Measurements from ENCODE around the gene POLE3.
"Not testable (repeated sequence)": the region's sequence is repeated elsewhere in the genome, so short reads cannot be mapped to it uniquely, and the experiment has no call there.

The POLE3 gene, protein sequence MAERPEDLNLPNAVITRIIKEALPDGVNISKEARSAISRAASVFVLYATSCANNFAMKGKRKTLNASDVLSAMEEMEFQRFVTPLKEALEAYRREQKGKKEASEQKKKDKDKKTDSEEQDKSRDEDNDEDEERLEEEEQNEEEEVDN

GRCh38 chr9:113410207-113410864 lies at the start of gene POLE3, which contains the start of gene C9orf43:
Gene POLE3, minus strand, starts transcription at chr9:113410675. Its CDS starts 382 bp downstream, at chr9:113410293.
Gene C9orf43, plus strand, starts transcription at chr9:113410747. Its CDS starts 2,747 bp downstream, at chr9:113413494.
- peak; percentile 95 for DNase-seq (ENCODE audit: low spot score)

GRCh38 chr9:113456235-113456634 lies 45.8 kb upstream of the POLE3 start:
- DNase-seq (ENCODE audit: low spot score): no peak

DNA sequence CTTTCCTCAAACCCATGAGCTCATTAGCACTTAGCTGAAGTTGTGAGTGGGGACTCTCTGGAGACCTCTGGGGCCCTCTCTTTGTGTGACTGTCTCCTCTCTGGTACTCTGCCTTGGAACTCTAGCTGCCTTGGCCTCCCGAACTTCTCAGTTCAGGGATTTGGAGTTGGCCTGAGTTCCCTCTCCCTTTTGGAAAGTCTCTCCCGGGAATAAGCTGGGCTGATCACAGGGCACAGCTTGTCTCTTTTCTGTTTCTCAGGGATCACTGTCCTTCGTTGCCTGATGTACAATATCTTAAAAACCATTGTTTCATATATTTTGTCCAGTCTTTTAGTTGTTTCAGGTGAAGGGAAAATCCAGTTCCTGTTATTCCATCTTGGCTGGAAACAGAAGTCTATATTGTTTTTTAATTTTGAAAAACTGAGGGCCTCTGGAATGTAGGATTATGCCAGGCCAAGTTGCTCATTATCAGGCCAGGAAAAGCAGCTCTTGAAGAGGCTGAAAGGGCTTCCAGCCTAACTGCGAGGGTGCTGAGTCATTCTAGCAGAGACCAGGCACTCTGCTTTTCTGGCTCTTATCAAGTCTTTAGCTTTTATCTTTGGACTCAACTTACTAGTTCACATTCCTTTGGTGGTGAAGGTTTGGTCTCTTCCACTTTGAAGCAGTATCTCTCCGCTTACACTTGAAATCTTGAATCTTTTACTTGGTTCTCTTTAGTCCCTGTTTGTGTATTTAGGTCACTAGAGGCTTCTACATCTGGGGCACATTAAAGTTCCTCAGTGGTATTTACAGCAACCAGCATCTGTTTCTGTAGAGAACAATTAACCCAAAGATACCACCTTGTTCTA lies 44.7 kb upstream of the POLE3 start:
- peak; percentile 90 for DNase-seq (ENCODE audit: low spot score)

DNA sequence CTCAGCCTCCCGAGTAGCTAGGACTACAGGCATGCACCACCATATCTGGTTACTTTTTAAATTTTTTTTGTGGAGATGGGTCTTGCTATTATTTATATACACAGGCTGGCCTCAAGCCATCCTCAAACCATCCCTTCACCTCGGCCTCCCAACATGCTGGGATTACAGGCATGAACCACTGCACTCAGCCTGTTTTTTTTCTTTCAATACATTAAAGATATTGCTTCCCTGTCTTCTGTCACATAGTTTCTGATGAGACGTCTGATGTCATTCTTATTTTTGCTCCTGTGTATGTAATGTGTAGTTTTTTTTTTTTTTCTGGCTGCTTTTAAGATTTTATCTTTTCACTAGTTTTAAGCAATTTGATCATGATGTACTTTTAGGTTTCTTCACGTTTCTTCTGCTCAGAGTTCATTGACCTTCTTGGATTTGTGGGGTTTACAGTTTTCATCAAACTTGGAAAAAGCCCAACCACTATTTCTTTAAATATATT lies 41.7 kb upstream of the POLE3 start:
- DNase-seq (ENCODE audit: low spot score): no peak

DNA sequence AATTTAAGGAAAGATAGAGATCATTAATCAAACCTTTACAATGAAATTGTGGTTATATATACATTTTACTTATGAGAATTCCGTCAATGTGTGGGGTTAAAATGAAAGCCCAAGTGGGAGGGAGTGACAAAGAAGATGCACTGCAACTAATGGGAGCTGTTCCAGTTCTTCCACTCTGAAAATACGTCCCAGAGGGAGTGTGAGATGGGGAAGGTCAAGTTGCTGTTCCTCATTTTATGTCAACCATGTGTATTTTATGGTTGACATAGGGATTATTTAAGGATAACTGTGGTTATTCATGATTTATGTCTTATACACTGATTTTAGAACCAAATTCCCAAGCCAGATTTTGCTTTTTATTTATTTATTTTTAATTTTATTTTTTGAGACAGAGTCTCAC lies 38.9 kb upstream of the POLE3 start:
- DNase-seq (ENCODE audit: low spot score): no peak

- peak; percentile 76 for DNase-seq (ENCODE audit: low spot score)
Observed at GRCh38 chr9:113446323-113446740, 35.9 kb upstream of the POLE3 start.

GRCh38 chr9:113444736-113445135 lies 34.3 kb upstream of the POLE3 start:
- no peak for DNase-seq (ENCODE audit: low spot score)

GRCh38 chr9:113437716-113438115 lies 27.2 kb upstream of the POLE3 start:
- DNase-seq (ENCODE audit: low spot score): not testable (repeated sequence)

- DNase-seq (ENCODE audit: low spot score): no peak
Observed at GRCh38 chr9:113436728-113437515, 26.4 kb upstream of the POLE3 start.

DNA sequence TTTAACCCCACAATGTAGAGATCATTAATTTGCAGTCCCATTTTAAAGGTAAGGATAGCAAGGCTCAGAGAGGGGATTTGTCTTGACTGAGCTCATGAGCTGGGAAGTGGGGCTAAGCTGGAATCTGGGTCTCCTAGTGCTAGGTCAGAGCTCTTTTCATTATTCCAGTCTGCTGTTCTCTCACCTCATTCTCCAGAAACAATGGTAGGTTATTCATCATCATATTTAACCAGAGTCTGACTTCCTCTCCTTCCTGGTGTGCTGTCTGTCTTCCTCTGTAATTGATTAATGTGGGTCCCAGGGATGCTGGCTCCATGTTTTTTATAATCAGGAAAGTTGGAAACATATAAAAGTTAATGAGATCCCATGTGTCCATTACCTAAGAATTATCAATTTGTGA lies 20.7 kb upstream of the POLE3 start:
- no peak for DNase-seq (ENCODE audit: low spot score)

DNA sequence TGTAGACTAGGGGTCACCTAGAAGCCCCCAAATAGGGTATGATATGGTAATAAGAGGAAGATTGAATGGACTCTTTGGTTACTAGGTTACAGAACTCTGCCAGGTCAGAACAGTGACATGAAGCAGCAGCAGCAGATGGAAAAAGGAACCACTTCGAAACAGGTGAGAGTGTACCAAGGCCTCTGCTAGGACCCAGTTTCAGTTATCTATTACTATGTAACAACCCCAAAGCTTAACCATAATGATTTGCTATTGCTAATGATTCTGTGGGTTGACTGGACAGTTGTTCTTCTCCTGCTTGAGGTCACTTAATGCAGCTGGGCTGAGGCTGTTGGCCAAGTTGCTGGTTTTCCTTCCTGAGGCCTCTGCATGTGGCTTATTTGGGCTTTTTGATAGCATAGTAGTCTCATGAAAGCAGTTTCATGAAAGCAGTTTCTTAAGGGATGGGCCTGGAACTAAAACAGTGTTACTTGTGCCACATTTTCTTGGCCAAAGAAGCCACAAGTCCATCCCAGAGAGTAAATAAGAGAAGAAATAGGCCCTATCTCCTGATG lies 17.7 kb upstream of the POLE3 start:
- DNase-seq (ENCODE audit: low spot score): no peak

DNA sequence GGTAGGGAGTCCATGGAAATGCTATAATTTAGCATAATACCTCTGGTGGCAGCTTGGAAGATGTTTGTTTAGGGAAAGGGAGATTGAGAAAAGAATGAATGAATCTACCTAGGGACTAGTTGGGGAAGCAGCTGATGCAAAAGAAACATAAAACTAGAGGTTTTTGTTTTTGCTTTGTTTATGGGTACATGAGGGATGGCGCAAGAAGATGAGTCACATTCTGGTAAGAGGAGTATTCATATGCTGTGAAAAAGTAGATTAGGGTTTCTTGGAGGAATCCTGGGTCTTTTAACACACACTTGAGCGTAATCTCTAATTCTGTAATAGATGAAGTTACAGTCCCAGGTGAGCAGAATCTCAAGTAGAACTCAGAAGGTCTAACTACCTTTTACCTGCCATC lies 17.2 kb upstream of the POLE3 start:
- DNase-seq (ENCODE audit: low spot score): no peak

DNA sequence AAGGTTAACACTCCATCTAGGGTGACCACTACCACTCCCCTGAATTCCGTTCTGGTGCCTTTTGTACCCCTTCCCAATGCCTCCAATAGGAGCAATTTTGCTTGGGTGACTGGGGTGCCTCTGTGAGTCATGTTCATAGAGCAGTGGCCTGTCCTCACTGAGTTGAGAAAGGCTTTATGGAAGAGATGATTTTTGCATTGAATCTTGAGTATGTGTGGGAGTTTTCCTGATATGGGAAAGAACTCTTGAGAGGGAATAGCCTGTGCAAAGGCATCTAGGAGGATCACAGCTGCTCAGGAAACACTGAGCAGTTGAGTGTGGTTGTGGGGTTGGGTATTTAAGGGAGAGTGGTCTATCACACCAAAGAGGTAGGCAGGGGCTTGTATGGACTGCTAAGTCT lies 16.2 kb upstream of the POLE3 start:
- DNase-seq (ENCODE audit: low spot score): no peak

- DNase-seq (ENCODE audit: low spot score): no peak
Observed at GRCh38 chr9:113425072-113425471, 14.6 kb upstream of the POLE3 start.

DNA sequence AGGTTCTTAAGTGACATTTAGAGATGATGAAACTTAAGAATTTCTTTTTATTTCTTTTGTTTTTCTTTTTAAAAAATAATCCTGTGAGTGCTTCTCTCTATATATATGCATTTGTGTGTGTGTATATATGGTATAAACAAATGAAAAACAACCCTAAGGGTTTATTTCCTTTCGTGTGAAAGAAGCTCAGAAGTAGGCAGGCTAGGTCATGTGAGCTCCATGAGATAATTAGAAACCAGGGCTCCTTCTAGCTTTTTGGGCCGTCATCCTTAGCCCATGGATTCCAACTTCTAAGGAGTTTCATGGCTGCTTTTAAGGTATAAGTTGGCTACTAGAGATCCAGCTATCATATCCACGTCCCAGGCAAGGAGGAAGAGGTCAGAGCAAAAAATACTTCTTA lies 11.3 kb upstream of the POLE3 start:
- no peak for DNase-seq (ENCODE audit: low spot score)

DNA sequence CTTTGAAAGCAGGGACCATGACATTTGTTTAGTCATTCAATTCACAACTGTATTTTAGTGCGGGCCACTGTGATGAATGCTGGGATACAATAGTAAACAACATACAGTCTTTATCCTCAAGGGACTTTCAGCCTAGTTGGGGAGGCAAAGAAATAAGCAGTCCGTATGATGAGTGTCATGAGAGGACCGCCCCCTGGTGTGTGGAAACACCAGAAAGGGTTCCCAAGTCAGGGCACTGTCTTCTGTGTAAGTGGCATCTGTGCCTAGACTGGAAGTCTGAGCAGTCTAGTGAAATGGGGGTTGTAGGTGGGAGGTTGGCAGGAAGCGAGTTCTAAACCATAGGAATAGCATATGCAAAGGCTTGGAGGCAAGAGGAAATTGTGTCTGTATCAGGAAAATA lies 6.9 kb upstream of the POLE3 start:
- peak; percentile 40 for DNase-seq (ENCODE audit: low spot score)

GRCh38 chr9:113416149-113416721 lies 5.8 kb upstream of the POLE3 start:
- DNase-seq (ENCODE audit: low spot score): no peak

GRCh38 chr9:113409883-113410206 lies 630 bp downstream of the POLE3 start:
- DNase-seq (ENCODE audit: low spot score): no peak

DNA sequence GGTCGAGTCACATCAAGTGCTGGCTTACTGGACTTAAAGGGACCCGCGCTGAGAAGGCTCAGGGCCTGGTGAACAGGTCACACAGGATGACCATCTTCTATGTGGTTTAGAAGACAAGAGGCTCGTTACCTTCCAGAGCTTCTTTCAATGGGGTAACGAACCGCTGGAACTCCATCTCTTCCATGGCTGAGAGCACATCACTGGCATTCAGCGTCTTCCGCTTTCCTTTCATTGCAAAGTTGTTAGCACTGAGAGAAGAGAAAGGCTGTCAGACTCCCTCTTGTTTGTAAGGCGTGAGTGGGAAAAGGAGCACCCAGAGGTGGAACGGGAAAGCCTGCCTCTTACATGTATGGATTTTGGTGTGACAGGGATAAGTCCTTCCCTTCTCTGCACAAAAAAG lies 994 bp downstream of the POLE3 start:
- DNase-seq (ENCODE audit: low spot score): no peak

DNA sequence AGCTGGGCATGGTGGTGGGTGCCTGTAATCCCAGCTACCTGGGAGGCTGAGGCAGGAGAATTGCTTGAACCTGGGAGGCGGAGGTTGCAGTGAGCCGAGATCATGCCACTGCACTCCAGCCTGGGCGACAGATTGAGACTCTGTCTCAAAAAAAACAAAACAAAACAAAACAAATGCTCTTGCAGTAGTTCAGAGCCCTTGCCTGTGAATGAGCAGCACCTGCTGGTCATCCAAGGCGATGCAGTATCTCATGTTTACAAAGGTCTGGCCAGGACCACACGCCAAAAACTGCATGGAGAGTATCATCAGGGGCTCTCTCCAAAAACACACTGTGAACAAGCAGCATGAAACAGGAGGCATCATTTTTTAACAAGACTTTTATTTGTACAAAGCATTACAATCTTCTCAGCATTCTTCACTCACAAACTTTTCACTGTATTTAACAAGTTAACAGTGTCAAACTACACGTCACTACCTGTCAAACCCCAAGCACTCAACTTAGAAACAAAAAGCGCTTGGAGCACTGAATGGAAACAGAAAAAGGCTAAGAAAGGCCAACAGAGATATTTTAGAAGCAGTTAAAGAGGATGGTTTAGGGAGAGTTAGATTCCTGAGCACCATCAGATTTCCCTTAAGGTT lies 3.5 kb downstream of the POLE3 start:
- DNase-seq (ENCODE audit: low spot score): peak; percentile 79

- DNase-seq (ENCODE audit: low spot score): not testable (repeated sequence)
Observed at GRCh38 chr9:113406353-113406752, 4.1 kb downstream of the POLE3 start.

Data from hematopoietic multipotent progenitor cell treated with erythropoietin and hydrocortisone succinate and interleukin-3 and kit ligand, for 15 days (in vitro differentiated cells).